ENCODE results near the gene CYBA. TPM values are rescaled to one million over a fixed set of nuclear protein-coding genes. Genes with fewer than 3 reads are reported as not detected.

CYBA gene
- total and polyA plus RNA-seq, 8 donors = 38.0 to 135 (median 68.5) TPM

DNA sequence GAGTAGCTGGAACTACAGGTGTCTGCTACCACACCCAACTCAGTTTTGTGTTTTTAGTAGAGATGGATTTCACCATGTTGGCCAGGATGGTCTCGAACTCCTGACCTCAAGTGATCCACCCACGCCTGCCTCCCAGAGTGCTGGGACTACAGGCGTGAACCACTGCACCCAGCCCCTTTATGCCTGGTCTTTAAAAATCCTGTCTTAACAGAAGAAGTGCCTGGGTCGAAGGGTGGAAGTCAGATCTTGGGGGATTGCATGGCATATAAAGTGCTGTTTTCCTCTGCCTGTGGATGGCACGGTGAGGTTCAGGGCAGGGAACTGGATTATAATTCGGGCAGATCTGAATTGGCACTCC, 50.3 kb downstream of the CYBA start:
- DNase-seq (no peak), ATAC-seq (no peak), FAIRE-seq (no peak)
- intact Hi-C loops (cut with DNase I) = no loop called here
- H3K36me3 ChIP-seq = peaks cover 4 to 42% (median 12%) of the 10 kb centered on the region in 3 donors
- TF ChIP-seq, protein P1, sequence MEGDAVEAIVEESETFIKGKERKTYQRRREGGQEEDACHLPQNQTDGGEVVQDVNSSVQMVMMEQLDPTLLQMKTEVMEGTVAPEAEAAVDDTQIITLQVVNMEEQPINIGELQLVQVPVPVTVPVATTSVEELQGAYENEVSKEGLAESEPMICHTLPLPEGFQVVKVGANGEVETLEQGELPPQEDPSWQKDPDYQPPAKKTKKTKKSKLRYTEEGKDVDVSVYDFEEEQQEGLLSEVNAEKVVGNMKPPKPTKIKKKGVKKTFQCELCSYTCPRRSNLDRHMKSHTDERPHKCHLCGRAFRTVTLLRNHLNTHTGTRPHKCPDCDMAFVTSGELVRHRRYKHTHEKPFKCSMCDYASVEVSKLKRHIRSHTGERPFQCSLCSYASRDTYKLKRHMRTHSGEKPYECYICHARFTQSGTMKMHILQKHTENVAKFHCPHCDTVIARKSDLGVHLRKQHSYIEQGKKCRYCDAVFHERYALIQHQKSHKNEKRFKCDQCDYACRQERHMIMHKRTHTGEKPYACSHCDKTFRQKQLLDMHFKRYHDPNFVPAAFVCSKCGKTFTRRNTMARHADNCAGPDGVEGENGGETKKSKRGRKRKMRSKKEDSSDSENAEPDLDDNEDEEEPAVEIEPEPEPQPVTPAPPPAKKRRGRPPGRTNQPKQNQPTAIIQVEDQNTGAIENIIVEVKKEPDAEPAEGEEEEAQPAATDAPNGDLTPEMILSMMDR (IDR thresholded peaks at IDR 0.05) = no peak
- H3K4me1 ChIP-seq = no peaks in the 10 kb centered on the region
- 95 to 96% methylated on average over 6 of the region's 6 CpGs for WGBS, 2 donors
- no peak overlapping the region for H3K27ac ChIP-seq
- no peak overlapping the region for H3K4me3 ChIP-seq
- H3K27me3 ChIP-seq = no peaks in the 10 kb centered on the region
- H3K9me3 ChIP-seq = no peaks in the 10 kb centered on the region

DNA sequence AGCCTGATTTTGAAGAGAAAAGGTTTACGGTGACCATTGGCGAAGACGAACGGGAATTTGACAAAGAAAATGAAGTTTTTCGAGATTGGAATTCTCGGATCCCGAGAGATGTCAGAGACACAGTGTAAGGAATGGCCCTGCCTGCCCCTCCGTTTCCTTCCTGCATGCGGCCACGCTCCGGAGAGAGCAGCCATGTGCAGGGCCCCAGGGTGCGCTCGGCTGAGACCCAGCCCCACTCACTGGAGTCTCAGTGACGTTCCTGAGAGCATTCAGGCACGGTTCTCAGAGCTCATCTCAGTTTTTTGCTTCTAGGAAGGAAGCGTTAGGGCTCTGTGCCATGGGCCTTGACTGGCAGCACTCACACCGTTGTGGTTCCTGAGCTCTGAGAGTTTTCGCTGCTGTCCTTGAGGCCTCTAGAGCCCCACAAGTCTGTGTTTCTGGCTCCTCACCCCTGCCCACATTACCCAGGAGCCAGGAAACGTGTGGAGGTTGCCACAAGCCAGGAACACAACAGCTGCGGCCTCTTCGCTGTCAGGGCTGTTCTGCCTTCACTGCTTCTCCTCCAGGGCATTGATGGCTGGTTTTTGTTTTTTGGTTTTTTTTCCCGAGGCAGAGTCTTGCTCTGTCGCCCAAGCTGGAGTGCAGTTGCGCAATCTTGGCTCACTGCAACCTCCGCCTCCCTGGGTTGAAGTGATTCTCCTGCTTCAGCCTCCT, 50.9 kb downstream of the CYBA start:
- no peak for DNase-seq

DNA sequence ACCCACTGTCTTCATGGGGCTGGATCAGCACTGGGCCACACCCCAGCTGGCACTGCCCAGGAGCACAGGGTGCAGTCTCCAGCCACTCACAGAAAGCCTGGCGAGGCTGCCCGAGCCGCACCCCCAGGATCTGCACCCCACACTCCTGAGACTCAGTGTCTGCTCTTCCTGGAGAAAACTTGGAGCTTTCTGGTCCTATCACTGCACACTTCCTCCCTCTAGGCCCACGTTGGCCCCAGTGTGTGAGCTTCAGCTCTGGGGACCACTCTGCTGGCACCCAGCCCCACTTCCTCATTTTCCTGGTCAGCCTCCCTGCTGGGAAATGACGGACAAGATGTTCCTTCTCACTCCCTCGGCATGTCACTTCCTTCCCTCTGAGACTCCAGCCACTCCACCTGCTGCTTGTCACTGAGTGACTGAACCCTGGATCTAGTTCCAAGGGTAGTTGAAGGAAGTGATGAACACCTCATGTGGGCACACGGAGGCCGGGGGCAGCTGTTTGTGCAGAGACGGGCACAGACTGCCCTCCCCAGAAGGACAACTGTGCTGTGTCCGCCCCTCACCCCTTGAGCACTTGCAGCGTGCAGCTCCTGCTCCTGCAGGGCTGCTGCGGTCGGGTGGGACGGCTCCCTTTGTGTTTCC, 51.6 kb downstream of the CYBA start:
- TF ChIP-seq, protein P1 (IDR thresholded peaks at IDR 0.05) = no peak
- Histone ChIP-seq H3K4me3 (no peak overlapping the region), H3K27me3 (no peaks in the 10 kb centered on the region), H3K36me3 (peaks cover 4 to 42% (median 12%) of the 10 kb centered on the region in 3 donors), H3K9me3 (no peaks in the 10 kb centered on the region), H3K4me1 (no peaks in the 10 kb centered on the region), H3K27ac (peak overlapping the region in 3 of 4 donors; percentile 1 to 44 (median 33))
- no peak for FAIRE-seq
- 88 to 91% methylated on average over 13 to 14 of the region's 14 CpGs for WGBS, 2 donors
- ATAC-seq = peak in 3 of 4 donors; percentile 38 to 81 (median 68)
- peak in 1 of 6 donors; percentile 69 for DNase-seq
- intact Hi-C loops (cut with DNase I) = no loop called here

More for the DNA sequence above, 50.9 kb downstream of the CYBA start:
- Histone ChIP-seq H3K27me3 (no peaks in the 10 kb centered on the region), H3K27ac (peak overlapping the region in 2 of 4 donors; percentile 1 to 33), H3K36me3 (peaks cover 4 to 42% (median 12%) of the 10 kb centered on the region in 3 donors), H3K4me1 (no peaks in the 10 kb centered on the region), H3K9me3 (no peaks in the 10 kb centered on the region), H3K4me3 (no peak overlapping the region)
- WGBS, 2 donors = 87 to 90% methylated on average over 25 of the region's 25 CpGs
- ATAC-seq = no peak
- intact Hi-C loops (cut with DNase I) = no loop called here
- TF ChIP-seq, protein P1 (IDR thresholded peaks at IDR 0.05) = no peak
- no peak for FAIRE-seq

DNA sequence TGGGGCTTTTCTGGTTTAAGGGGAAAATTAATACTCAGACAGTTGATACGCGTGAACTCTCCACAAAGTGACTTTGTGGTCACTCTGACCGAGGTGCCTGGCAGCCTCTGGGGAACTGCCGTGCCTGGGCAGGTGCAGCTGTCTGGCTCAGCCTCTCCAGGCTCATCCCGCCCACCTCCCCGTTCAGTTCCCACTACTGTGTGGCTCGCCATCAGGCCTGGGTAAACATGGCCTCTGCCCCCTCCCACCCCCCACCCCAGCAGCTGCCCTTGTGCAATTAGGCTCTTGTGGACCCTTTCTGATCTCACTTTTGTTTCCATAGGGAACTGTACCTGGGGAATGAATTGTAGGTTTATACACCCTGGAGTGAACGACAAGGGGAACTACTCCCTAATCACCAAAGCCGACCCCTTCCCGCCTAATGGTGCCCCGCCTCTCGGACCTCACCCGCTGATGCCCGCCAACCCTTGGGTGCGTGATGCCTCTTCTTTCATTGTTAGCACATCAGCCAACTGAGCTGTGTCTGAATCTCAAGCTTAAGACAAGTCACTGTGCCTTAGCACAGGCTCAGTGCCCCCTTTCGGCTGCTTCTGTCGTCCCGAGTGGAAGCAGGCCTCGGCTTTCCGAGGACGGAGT, 52.9 kb downstream of the CYBA start:
- TF ChIP-seq, protein P1 (IDR thresholded peaks at IDR 0.05) = no peak
- WGBS, 2 donors = 87 to 88% methylated on average over 21 of the region's 21 CpGs
- Histone ChIP-seq H3K4me1 (no peaks in the 10 kb centered on the region), H3K36me3 (peaks cover 4 to 49% (median 12%) of the 10 kb centered on the region in 3 donors), H3K27me3 (no peaks in the 10 kb centered on the region), H3K4me3 (no peak overlapping the region), H3K9me3 (no peaks in the 10 kb centered on the region), H3K27ac (no peak overlapping the region)
- intact Hi-C loops (cut with DNase I) = no loop called here
- FAIRE-seq (no peak), ATAC-seq (no peak), DNase-seq (no peak)

Measured in pancreas (tissue), 10 donors.